Activated CD4-positive, CD25-positive, alpha-beta regulatory T cell treated with anti-CD3 and anti-CD28 coated beads, Interleukin-2, amount 50 U/mL, for 16 hours (primary cell): ENCODE results near the gene PPP2R3B.
A peak's percentile ranks its signal among the peaks of the same experiment; 100 is the strongest.
"Not testable (repeated sequence)": the region's sequence is repeated elsewhere in the genome, so short reads cannot be mapped to it uniquely, and the experiment has no call there.

Experiments used
- DNase-seq: peaks from one replicate; pipeline ENCODE4 v3.0.0-alpha.2; 2020; ENCODE audit warnings: low read depth, low spot score

Gene PPP2R3B

GRCh38 chrX:320126-320783, 66.5 kb downstream of the PPP2R3B start:
- no peak for DNase-seq

DNA sequence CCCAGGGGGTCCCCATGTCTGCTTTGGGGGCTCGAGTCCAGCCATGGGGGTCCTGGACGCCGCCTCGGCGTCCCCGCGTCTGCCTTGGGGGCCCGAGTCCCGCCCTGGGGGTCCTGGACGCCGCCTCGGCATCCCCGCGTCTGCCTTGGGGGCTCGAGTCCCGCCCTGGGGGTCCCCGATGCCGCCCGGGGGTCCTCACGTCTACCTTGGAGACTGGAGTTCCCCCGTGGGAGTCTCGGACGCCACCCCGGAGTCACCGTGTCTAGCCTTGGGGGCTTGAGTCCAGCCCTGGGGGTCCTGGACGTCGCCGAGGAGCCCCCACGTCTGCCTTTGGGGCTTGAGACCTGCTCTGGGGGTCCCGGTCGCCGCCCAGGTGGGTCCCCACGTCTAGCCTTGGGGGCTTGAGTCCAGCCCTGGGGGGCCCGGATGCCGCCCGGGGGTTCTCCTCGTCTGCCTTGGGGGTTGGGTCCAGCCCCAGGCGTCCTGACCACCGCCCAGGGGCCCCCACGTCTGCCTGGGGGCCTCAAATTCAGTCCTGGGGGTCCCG, 67.1 kb downstream of the PPP2R3B start:
- DNase-seq, result no peak

- peak; percentile 99 for DNase-seq
Observed at GRCh38 chrX:318739-319578, 67.7 kb downstream of the PPP2R3B start, which contains the start of gene GTPBP6. Gene GTPBP6, minus strand, starts transcription at chrX:318796. Its CDS starts 9 bp downstream, at chrX:318787.

GRCh38 chrX:318068-318738, 68.5 kb downstream of the PPP2R3B start:
- DNase-seq, result peak; percentile 93

DNA sequence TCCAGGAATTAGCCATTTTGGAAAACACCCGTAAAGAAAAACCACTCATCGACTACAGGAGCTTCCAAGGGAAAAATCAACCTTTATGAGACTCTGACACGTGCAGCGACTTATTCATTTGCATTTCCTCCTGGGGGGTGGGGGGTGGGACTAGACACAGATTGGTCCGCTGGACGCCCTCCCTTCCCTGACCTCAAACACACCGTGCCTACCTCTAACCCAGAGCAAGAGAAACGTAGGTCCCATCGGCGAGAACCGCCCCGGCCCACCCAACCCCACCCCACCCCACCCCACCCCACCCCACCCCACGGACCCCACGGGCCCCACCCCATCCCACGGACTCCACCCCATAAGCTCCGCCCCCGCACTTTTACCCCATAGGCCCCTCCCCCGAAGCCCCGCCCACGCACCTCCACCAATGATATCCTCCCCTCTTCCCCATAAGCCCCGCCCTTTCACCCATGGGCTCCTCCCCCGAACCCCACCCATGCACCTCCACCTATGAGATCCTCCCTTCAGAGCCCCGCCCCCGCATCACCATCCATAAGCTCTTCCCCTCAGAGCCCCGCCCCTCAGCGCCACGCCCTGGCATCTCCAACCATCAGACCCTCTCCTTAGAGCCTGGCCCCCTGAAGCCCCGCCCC, 69.2 kb downstream of the PPP2R3B start:
- DNase-seq, result no peak

GRCh38 chrX:316351-317325, 70.1 kb downstream of the PPP2R3B start:
- no peak for DNase-seq

DNA sequence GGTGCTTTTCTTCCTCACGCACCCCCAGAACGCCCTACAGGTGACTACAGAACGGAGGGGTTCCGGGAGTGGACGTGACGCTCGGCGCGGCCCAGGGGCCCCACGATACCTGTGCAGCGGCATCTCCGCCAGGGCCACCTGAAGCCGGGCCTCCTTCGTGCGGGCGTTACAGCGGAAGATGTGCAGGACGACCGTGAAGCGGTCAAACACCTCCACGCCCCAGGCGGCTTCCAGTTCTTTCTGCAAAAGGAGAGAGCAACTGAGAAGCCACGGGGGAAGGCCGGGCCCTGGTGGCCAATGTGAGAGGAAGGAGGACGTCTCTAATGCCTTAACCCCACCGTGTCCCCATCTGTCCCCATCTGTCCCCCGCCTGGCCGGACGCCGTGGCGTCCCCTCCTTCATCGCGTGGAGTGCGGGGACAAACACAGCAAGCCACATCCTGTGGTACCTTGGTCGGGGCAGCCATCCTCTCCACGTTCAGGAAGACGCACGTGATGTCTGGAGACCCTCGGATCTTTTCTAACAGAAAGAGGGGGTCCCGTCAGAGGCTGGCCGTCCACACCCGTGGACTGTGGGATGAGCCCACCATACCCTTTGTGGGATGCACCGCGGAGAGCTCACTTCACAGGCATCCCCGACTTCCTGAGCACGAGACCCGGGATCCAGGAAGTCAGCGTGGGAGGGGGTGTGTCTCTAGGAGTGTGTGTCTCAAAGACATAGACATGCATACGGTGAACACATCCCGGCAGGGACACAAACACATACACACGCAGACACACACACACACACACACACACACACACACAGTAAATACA, 71.7 kb downstream of the PPP2R3B start:
- no peak for DNase-seq

- DNase-seq, result no peak
Observed at GRCh38 chrX:314049-314448, 72.7 kb downstream of the PPP2R3B start.

- no peak for DNase-seq
Observed at GRCh38 chrX:313546-313945, 73.2 kb downstream of the PPP2R3B start.

DNA sequence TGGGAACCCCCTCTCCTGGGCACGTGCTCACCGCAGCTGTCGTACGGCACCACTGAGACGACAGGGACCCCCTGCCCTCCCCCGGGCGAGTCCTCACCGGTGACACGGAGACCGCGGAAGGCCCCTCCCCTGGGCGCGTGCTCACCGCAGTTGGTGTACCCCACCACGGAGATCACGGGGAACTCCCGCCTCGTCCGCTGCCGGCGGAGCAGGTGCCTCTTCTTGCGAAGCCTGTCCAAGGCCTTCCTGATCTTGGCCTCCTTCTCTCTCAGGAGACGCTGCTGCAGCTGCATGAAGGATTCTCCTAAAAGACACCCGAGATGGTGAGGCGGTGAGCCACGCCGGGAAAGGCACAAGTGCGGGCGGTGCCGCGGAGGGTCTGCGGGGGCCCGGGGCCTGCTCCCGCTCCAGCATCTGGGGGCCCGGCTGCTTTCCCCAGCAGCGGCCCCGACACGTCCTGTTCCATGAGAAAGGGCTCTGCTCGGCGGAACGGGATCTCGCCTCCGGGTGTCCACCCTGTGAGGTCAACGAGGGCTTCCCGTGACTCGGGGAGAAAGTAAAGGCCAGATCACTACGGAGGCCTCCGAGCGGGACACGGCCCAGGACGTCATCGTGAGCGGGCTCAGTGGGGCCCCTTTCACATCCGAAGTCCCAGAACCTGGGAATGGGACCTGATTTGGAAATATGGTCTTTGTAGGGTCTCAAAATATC, 73.9 kb downstream of the PPP2R3B start:
- no peak for DNase-seq

DNA sequence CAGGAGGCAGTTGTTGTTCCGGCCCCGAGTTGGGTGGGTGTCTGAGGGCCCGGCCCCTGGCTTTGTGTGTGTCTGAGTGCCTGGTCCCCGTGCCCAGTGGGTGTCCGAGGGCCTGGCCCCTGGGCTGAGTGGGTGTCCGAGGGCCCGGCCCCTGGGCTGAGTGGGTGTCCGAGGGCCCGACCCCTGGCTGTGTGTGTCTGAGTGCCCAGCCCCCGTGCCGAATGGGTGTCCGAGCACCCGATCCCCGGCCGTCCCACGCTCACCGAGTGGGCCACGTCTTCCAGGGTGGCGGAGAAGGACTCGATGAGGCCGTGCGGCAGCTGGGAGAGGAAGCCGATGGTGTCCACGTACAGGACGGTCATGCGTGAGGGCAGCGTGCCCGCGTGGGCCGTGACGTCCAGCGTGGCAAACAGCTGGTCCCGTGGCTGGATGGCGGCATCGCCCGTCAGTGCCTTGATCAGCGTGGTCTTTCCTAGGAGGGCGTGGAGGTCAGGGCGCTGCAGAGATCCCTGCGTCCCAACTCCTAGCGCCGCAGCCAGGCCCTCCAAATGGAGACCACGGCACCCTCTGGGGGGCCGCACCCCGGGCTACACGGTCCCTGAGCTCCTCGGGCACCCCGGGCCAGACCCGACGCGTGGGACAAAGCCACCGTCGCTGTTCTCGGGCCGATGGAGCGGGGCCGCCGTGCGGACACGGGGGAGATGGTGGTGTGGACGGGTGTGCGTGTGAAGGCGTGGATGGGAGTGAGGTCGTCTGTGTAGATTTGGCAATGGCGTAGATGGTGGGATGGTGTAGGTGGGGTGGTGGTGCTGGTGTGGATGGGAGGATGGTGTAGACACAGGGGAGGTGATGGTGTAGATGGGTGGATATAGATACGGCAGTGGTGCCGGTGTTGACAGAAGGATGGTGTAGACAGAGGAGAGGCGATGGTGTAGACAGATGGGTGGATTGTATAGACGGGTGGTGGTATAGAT, 75.3 kb downstream of the PPP2R3B start:
- no peak for DNase-seq

GRCh38 chrX:310621-311155, 76.0 kb downstream of the PPP2R3B start:
- no peak for DNase-seq

DNA sequence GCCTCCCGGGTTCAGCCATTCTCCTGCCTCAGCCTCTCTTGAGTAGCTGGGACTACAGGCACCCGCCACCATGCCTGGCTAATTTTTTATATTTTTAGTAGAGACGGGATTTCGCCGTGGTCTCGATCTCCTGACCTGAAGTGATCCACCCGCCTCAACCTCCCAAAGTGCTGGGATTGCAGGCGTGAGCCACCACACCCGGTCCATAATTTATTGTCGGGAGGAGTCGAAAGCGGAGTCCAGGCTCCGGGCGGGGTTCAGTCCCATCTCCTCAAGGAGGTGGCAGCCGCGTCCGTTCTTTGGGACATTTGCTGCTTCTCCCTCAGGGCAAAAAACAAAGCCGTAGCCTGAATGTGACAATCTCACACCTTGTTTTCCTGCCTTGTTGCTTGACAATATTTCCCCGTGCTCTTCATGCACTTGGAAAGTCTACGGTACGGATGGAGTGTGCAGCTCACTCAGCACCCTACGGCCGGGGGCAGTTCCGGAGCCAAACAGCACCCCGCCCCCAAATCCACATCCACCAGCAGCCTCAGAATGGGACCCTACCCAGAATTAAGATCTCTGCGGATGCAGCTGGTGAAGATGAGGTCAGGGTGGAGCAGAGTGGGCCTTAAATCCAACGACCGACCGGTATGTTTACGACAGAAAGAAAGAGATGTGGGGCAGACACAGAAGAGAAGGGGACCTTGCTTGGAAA, 77.7 kb downstream of the PPP2R3B start:
- no peak for DNase-seq

- no peak for DNase-seq
Observed at GRCh38 chrX:307261-308111, 79.2 kb downstream of the PPP2R3B start.

GRCh38 chrX:306614-307251, 80.0 kb downstream of the PPP2R3B start:
- not testable (repeated sequence) for DNase-seq
